Esophagus squamous epithelium (tissue), 5 donors: ENCODE results near the gene PTPDC1. TPM values are rescaled to one million over a fixed set of nuclear protein-coding genes. Genes with fewer than 3 reads are reported as not detected.
"Not testable (repeated sequence)": the region's sequence is repeated elsewhere in the genome, so short reads cannot be mapped to it uniquely, and the experiment has no call there.

Experiments
- DNase-seq: peaks from one replicate; lab custom pipeline; 2025; lab: John Stamatoyannopoulos, UW
- H3K27ac ChIP-seq, 4 donors: fragments of 200-600 bp; sonication (generic); one replicate each; pipeline ENCODE4 v1.5.1; 2016 to 2019; ENCODE audit warnings: mild to moderate bottlenecking in 1 of 4
- H3K27me3 ChIP-seq, 4 donors: fragments of 200-600 bp; sonication (generic); 1 replicate in 3 of 4; 2 replicates in 1 of 4; pipeline versions ENCODE4 v1.5.1 to v1.6.0; 2017 to 2021; ENCODE audit warnings: antibody characterized with exemption in 1 of 4
- H3K36me3 ChIP-seq, 3 donors: fragments of 200-600 bp; sonication (generic); one replicate each; pipeline ENCODE4 v1.5.1; 2016 to 2019
- H3K4me1 ChIP-seq, 3 donors: fragments of 200-600 bp; sonication (generic); one replicate each; pipeline ENCODE4 v1.5.1; 2017 to 2019
- H3K4me3 ChIP-seq, 4 donors: fragments of 200-600 bp; sonication (generic); 1 replicate in 3 of 4; 2 replicates in 1 of 4; pipeline ENCODE4 v1.5.1; 2016 to 2019; ENCODE audit warnings: mild to moderate bottlenecking in 2 of 4, moderate library complexity in 1 of 4
- H3K9me3 ChIP-seq, 3 donors: fragments of 200-600 bp; sonication (generic); one replicate each; pipeline ENCODE4 v1.5.1; 2016 to 2019
- POLR2A ChIP-seq, 4 donors: fragments of 450-650 bp; IDR thresholded peaks; one replicate each; pipeline ENCODE4 v1.6.1; 2017; ENCODE audit warnings: antibody characterized with exemption in 4 of 4, mild to moderate bottlenecking in 4 of 4, moderate library complexity in 3 of 4
- WGBS, 2 donors: methylation state at CpG; one replicate each; pipeline ENCODE4 v1.1.5; 2018; 5-methylcytosine and 5-hydroxymethylcytosine counted together
- intact Hi-C: fragments of 100-400 bp; cut with DNase I; formaldehyde crosslinking; loops from one replicate; pipeline ENCODE4 v1.15.0; 2022
- total RNA-seq, 4 donors: library from RNA; depleted of rRNA; stranded (reverse); fragments of >200 nt; gene quantifications; one replicate each; pipeline ENCODE4 v1.1.0, GENCODE V29; 2016
- TF ChIP-seq, protein P1 (sequence below), 6 experiments: fragments of 450-650 bp in 4 of 6; fragments of 200-600 bp in 2 of 6; sonication (generic) in 2 of 6; IDR thresholded peaks; one replicate each; pipeline ENCODE4 v1.5.1; 2016 to 2019; ENCODE audit warnings: antibody characterized with exemption in 6 of 6, mild to moderate bottlenecking in 4 of 6, moderate library complexity in 4 of 6
- donor health status: DM: yes; HTN: yes; CAD: no.

Gene PTPDC1
- total RNA-seq, 4 donors from 2014 or later = 2.1 to 8.2 (median 3.3) TPM

DNA sequence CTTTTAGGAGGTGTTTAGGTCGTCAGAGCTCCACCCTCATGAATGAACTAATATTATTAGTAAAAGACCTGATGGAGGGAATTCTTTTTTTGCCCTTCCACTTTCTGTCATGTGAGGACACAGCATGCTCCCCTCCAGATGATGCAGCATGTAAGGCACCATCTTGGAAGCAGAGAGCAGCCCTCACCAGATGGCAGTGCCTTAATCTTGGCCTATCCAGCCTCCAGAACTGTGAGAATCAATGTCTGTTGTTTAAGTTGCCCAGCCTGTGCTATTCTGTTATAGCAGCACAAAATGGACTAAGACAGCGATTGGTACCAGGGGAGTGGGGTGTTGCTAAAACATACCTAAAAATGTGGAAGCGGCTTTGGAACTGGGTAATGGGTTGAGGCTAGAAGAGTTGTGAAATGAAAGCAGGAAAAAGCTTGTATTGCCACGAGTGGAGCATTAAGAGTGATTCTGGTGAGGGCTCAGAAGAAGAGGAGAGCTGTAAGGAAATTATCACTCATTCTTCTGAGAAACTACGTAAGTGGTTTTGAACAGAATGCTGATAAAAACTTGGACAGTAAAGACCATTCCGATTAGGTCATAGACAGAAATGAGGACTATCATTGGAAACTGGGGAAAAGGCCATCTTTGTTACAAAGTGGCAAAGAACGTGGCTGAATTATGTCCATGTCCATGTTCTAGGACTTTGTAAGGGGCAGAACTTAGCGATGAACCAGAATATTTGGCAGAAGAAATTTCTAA is 28.6 kb downstream of the PTPDC1 start:
- WGBS, 2 donors = 82 to 83% methylated on average over 8 of the region's 8 CpGs
- TF ChIP-seq, protein P1, sequence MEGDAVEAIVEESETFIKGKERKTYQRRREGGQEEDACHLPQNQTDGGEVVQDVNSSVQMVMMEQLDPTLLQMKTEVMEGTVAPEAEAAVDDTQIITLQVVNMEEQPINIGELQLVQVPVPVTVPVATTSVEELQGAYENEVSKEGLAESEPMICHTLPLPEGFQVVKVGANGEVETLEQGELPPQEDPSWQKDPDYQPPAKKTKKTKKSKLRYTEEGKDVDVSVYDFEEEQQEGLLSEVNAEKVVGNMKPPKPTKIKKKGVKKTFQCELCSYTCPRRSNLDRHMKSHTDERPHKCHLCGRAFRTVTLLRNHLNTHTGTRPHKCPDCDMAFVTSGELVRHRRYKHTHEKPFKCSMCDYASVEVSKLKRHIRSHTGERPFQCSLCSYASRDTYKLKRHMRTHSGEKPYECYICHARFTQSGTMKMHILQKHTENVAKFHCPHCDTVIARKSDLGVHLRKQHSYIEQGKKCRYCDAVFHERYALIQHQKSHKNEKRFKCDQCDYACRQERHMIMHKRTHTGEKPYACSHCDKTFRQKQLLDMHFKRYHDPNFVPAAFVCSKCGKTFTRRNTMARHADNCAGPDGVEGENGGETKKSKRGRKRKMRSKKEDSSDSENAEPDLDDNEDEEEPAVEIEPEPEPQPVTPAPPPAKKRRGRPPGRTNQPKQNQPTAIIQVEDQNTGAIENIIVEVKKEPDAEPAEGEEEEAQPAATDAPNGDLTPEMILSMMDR (IDR thresholded peaks at IDR 0.05) = no peak
- TF ChIP-seq POLR2A (IDR thresholded peaks at IDR 0.05) = no peak
- no peaks in the 10 kb centered on the region for H3K9me3 ChIP-seq
- H3K27ac ChIP-seq = no peak overlapping the region
- no peak for DNase-seq
- H3K4me1 ChIP-seq = peaks cover 0 to 7% (median 0%) of the 10 kb centered on the region in 3 donors
- no peak overlapping the region for H3K4me3 ChIP-seq
- H3K36me3 ChIP-seq = no peaks in the 10 kb centered on the region
- no peaks in the 10 kb centered on the region for H3K27me3 ChIP-seq
- intact Hi-C loops = no loop called here

- not testable (repeated sequence) for H3K9me3 ChIP-seq
Observed at GRCh38 chr9:94120088-94120487, 35.8 kb downstream of the PTPDC1 start.

DNA sequence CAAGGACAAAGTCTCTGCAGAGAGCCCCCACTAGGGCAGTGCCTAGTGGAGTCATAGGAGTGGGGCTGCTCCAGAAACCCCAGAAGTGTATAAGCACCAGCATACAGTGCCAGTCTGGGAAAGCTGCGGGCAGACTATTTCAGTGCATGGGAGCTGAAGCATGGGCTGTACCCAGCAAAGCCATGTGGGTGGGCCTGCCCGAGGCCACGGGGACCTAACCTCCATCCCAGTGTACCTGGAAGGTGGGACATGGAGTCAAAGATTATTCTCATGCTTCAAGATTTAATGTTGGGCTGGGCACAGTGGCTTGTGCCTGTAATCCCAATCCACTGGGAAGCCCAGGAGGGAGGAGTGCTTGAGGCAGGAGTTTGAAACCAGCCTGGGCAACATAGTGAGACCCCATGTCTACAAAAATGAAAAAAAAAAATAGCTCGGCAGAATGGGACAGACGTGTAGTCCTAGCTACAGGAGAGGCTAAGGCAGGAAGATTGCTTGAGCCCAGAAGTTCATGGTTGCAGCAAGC is 36.7 kb downstream of the PTPDC1 start:
- Histone ChIP-seq H3K4me3 (no peak overlapping the region), H3K9me3 (peaks cover 0 to 5% (median 0%) of the 10 kb centered on the region in 3 donors), H3K36me3 (peaks cover 0 to 4% (median 0%) of the 10 kb centered on the region in 3 donors), H3K4me1 (no peaks in the 10 kb centered on the region), H3K27ac (no peak overlapping the region), H3K27me3 (no peaks in the 10 kb centered on the region)
- no peak for DNase-seq
- intact Hi-C loops = no loop called here
- 93 to 97% methylated on average over 2 to 5 of the region's 5 CpGs for WGBS, 2 donors
- TF ChIP-seq, protein P1 (IDR thresholded peaks at IDR 0.05) = no peak
- no peak for TF ChIP-seq POLR2A (IDR thresholded peaks at IDR 0.05)

More at GRCh38 chr9:94120088-94120487, 35.8 kb downstream of the PTPDC1 start:
- H3K4me3 ChIP-seq, intact Hi-C loops, DNase-seq, H3K27me3 ChIP-seq, H3K4me1 ChIP-seq, H3K27ac ChIP-seq, H3K36me3 ChIP-seq: not testable (repeated sequence)
- WGBS, 2 donors = 92 to 93% methylated on average over 6 of the region's 7 CpGs

GRCh38 chr9:94126844-94127243 is 42.6 kb downstream of the PTPDC1 start:
- 86 to 94% methylated on average over 1 of the region's 1 CpG for WGBS, 2 donors
- intact Hi-C loops = no loop called here
- peaks cover 0 to 39% (median 25%) of the 10 kb centered on the region in 3 donors for H3K9me3 ChIP-seq
- peaks cover 0 to 4% (median 0%) of the 10 kb centered on the region in 3 donors for H3K36me3 ChIP-seq
- DNase-seq = no peak
- TF ChIP-seq POLR2A (IDR thresholded peaks at IDR 0.05) = no peak
- H3K4me3 ChIP-seq = no peak overlapping the region
- H3K27me3 ChIP-seq = no peaks in the 10 kb centered on the region
- no peak overlapping the region for H3K27ac ChIP-seq
- no peaks in the 10 kb centered on the region for H3K4me1 ChIP-seq

GRCh38 chr9:94127806-94128205 is 43.5 kb downstream of the PTPDC1 start:
- Histone ChIP-seq H3K27ac (no peak overlapping the region), H3K4me1 (no peaks in the 10 kb centered on the region), H3K36me3 (peaks cover 0 to 2% (median 0%) of the 10 kb centered on the region in 3 donors), H3K4me3 (no peak overlapping the region), H3K9me3 (peaks cover 0 to 39% (median 25%) of the 10 kb centered on the region in 3 donors), H3K27me3 (no peaks in the 10 kb centered on the region)
- TF ChIP-seq POLR2A (IDR thresholded peaks at IDR 0.05) = no peak
- TF ChIP-seq, protein P1 (IDR thresholded peaks at IDR 0.05) = no peak
- no peak for DNase-seq
- intact Hi-C loops = no loop called here

DNA sequence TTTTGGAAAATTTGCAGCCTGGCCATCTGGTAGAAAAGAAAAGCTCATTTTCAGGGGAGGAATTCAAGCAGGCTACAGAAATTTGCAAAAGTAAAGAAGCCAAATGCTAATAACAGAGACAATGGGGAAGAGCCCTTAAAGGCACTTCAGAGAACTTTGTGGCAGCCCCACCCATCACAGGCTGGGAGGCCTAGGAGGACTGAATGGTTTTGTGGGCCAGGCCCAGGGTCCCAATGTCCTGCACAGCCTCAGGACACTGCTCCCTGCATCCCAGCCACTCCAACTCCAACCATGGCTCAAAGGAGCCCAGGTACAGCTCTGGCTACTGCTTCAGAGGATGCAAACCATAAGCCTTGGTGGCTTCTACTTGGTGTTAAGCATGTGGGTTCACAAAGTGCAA is 44.3 kb downstream of the PTPDC1 start:
- Histone ChIP-seq H3K4me3 (no peak overlapping the region), H3K27me3 (no peaks in the 10 kb centered on the region), H3K27ac (no peak overlapping the region), H3K9me3 (peaks cover 0 to 39% (median 25%) of the 10 kb centered on the region in 3 donors), H3K36me3 (no peaks in the 10 kb centered on the region), H3K4me1 (no peaks in the 10 kb centered on the region)
- intact Hi-C loops = no loop called here
- DNase-seq = no peak
- TF ChIP-seq, protein P1 (IDR thresholded peaks at IDR 0.05) = no peak
- TF ChIP-seq POLR2A (IDR thresholded peaks at IDR 0.05) = no peak
